ENCODE data around the gene TUBD1.

The TUBD1 gene

DNA sequence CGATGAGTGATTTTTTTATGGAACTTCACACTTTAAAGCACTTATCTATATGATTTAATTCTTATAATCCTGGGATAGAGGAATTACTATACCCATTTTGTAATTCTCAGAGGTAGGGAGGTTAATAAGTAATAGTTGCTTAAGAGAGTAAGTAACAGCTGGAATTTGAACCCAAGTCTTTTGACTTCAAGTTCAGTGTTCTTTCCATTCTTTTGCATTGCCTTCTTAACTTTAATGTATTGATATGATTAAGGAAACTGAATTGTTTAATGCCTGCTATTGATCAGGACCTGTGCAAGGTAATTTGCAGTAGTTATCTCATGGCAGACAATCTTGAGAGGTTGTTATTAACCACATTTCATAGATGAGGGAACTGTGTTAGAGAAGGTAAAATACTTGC, 78.5 kb downstream of the TUBD1 start:
- Histone ChIP-seq H3K4me2 (ENCODE audit: low read length) (no peak overlapping the region), H3K27ac (ENCODE audit: low read length) (no peak overlapping the region)

DNA sequence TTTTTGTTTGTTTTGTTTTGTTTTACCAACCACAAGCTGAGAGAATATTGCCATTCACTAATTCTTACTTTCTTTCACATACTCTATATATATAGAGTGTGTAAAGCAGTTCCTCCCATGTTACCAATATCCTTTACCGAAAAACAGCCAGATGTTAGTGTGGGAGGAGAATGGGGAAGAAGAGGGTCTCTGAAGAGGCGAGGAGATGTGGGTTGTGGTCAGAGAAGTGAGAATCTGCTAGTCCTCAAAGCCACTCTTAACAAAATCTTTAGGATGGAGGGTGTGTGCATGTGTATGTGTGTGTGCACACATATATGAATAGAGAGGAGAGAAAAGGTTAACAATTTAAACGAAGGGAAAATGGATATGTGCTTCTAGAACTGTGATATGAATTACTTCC, 80.6 kb downstream of the TUBD1 start:
- H3K79me2 ChIP-seq (ENCODE audit: low read length): no peaks in the 10 kb centered on the region
- no peaks in the 10 kb centered on the region for H4K20me1 ChIP-seq (ENCODE audit: insufficient read depth, low read length)
- peaks cover 6% of the 10 kb centered on the region for H3K36me3 ChIP-seq (replicated peaks; ENCODE audit: low read depth, low read length)
- H3K27ac ChIP-seq (ENCODE audit: low read length): no peak overlapping the region
- TF ChIP-seq, protein P1, sequence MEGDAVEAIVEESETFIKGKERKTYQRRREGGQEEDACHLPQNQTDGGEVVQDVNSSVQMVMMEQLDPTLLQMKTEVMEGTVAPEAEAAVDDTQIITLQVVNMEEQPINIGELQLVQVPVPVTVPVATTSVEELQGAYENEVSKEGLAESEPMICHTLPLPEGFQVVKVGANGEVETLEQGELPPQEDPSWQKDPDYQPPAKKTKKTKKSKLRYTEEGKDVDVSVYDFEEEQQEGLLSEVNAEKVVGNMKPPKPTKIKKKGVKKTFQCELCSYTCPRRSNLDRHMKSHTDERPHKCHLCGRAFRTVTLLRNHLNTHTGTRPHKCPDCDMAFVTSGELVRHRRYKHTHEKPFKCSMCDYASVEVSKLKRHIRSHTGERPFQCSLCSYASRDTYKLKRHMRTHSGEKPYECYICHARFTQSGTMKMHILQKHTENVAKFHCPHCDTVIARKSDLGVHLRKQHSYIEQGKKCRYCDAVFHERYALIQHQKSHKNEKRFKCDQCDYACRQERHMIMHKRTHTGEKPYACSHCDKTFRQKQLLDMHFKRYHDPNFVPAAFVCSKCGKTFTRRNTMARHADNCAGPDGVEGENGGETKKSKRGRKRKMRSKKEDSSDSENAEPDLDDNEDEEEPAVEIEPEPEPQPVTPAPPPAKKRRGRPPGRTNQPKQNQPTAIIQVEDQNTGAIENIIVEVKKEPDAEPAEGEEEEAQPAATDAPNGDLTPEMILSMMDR (IDR thresholded peaks at IDR 0.05; ENCODE audit: low read depth, low read length): no peak
- TF ChIP-seq EZH2phosphoT487 (IDR thresholded peaks at IDR 0.05; ENCODE audit: low read depth): no peak
- no peak overlapping the region for H3K4me2 ChIP-seq (ENCODE audit: low read length)
- H3K4me3 ChIP-seq (ENCODE audit: low read length): no peak overlapping the region
- no peaks in the 10 kb centered on the region for H3K27me3 ChIP-seq (ENCODE audit: low read depth, low read length)
- H3K9me3 ChIP-seq (ENCODE audit: insufficient read depth, low read length): no peaks in the 10 kb centered on the region
- H3K4me1 ChIP-seq (ENCODE audit: low read length): no peaks in the 10 kb centered on the region
- no peak overlapping the region for H2AFZ ChIP-seq (ENCODE audit: low read depth, low read length)
- no peak overlapping the region for H3K9ac ChIP-seq (ENCODE audit: low read length)

More for the DNA sequence above, 78.5 kb downstream of the TUBD1 start:
- H3K9me3 ChIP-seq (ENCODE audit: insufficient read depth, low read length): no peaks in the 10 kb centered on the region
- no peaks in the 10 kb centered on the region for H3K27me3 ChIP-seq (ENCODE audit: low read depth, low read length)
- no peak overlapping the region for H3K9ac ChIP-seq (ENCODE audit: low read length)
- no peaks in the 10 kb centered on the region for H3K4me1 ChIP-seq (ENCODE audit: low read length)
- H3K36me3 ChIP-seq (replicated peaks; ENCODE audit: low read depth, low read length): peaks cover 6% of the 10 kb centered on the region
- TF ChIP-seq EZH2phosphoT487 (IDR thresholded peaks at IDR 0.05; ENCODE audit: low read depth): no peak
- TF ChIP-seq, protein P1 (IDR thresholded peaks at IDR 0.05; ENCODE audit: low read depth, low read length): no peak
- H2AFZ ChIP-seq (ENCODE audit: low read depth, low read length): no peak overlapping the region
- H3K79me2 ChIP-seq (ENCODE audit: low read length): no peaks in the 10 kb centered on the region
- no peaks in the 10 kb centered on the region for H4K20me1 ChIP-seq (ENCODE audit: insufficient read depth, low read length)
- H3K4me3 ChIP-seq (ENCODE audit: low read length): no peak overlapping the region

DNA sequence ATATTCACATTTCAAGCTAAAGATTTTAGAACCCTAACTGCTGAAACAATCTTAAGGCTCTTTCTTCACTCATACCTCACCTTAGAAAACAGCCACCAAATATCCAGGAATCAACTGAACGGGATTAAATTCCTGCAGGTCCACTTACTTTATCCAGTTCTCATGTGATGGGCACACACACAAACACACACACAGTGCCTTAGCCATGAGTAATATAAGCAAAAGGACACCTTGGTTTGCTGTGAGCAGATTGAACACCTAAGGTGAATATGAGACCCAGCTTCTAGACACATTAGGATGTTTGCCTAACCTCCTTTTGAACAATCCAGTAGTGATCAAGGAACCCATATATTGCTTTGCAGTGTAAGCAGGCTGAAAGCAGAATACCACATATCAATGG, 81.5 kb downstream of the TUBD1 start:
- Histone ChIP-seq H2AFZ (ENCODE audit: low read depth, low read length) (no peak overlapping the region), H3K27ac (ENCODE audit: low read length) (no peak overlapping the region), H3K4me1 (ENCODE audit: low read length) (no peaks in the 10 kb centered on the region), H3K36me3 (replicated peaks; ENCODE audit: low read depth, low read length) (peaks cover 6% of the 10 kb centered on the region), H3K9me3 (ENCODE audit: insufficient read depth, low read length) (no peaks in the 10 kb centered on the region), H3K27me3 (ENCODE audit: low read depth, low read length) (no peaks in the 10 kb centered on the region), H3K9ac (ENCODE audit: low read length) (no peak overlapping the region), H3K79me2 (ENCODE audit: low read length) (no peaks in the 10 kb centered on the region), H3K4me3 (ENCODE audit: low read length) (no peak overlapping the region), H3K4me2 (ENCODE audit: low read length) (no peak overlapping the region), H4K20me1 (ENCODE audit: insufficient read depth, low read length) (no peaks in the 10 kb centered on the region)
- TF ChIP-seq, protein P1 (IDR thresholded peaks at IDR 0.05; ENCODE audit: low read depth, low read length): no peak
- TF ChIP-seq EZH2phosphoT487 (IDR thresholded peaks at IDR 0.05; ENCODE audit: low read depth): no peak

DNA sequence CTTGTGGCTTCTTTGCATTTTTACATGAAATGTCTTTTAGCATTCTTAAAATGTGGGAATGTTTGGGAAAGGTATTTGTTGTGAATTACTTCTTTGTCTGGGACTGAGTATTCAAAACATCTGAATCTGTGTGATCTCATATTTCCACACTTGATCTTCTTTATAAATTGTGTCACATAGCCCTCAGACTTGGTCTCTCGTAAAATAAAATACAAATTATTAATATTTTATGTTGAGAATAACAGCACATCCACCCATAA, 81.9 kb downstream of the TUBD1 start:
- TF ChIP-seq EZH2phosphoT487 (IDR thresholded peaks at IDR 0.05; ENCODE audit: low read depth): no peak
- TF ChIP-seq, protein P1 (IDR thresholded peaks at IDR 0.05; ENCODE audit: low read depth, low read length): no peak
- no peak overlapping the region for H3K9ac ChIP-seq (ENCODE audit: low read length)
- no peak overlapping the region for H2AFZ ChIP-seq (ENCODE audit: low read depth, low read length)
- no peak overlapping the region for H3K27ac ChIP-seq (ENCODE audit: low read length)
- H3K4me1 ChIP-seq (ENCODE audit: low read length): no peaks in the 10 kb centered on the region
- no peaks in the 10 kb centered on the region for H4K20me1 ChIP-seq (ENCODE audit: insufficient read depth, low read length)
- no peak overlapping the region for H3K4me3 ChIP-seq (ENCODE audit: low read length)
- no peaks in the 10 kb centered on the region for H3K27me3 ChIP-seq (ENCODE audit: low read depth, low read length)
- no peaks in the 10 kb centered on the region for H3K9me3 ChIP-seq (ENCODE audit: insufficient read depth, low read length)
- peaks cover 6% of the 10 kb centered on the region for H3K36me3 ChIP-seq (replicated peaks; ENCODE audit: low read depth, low read length)
- H3K4me2 ChIP-seq (ENCODE audit: low read length): no peak overlapping the region
- H3K79me2 ChIP-seq (ENCODE audit: low read length): no peaks in the 10 kb centered on the region
